HepG2 (cell line): ENCODE measurements around the gene SLC50A1. TPM values are rescaled to one million over a fixed set of nuclear protein-coding genes. Genes with fewer than 3 reads are reported as not detected.

Experiments
- ATF1 ChIP-seq: IDR thresholded peaks from 2 replicates; pipeline ENCODE4 v1.6.1; 2016; ENCODE audit warnings: mild to moderate bottlenecking, control low read depth
- BCLAF1 ChIP-seq: fragments of 450-650 bp; IDR thresholded peaks from 2 replicates; pipeline ENCODE4 v1.6.1; 2017; ENCODE audit warnings: mild to moderate bottlenecking
- GATAD1 ChIP-seq: IDR thresholded peaks from 2 replicates; pipeline ENCODE4 v1.6.1; 2016; ENCODE audit warnings: missing genetic modification reagents, missing compliant biosample characterization
- MAF1 ChIP-seq: sonication (generic); formaldehyde crosslinking; IDR thresholded peaks from 2 replicates; pipeline ENCODE4 v1.5.0; 2020; ENCODE audit warnings: missing genetic modification reagents, borderline replicate concordance
- PAF1 ChIP-seq: IDR thresholded peaks from 2 replicates; pipeline ENCODE4 v1.6.1; 2016; ENCODE audit warnings: missing genetic modification reagents, missing compliant biosample characterization
- PREB ChIP-seq: sonication (generic); formaldehyde crosslinking; IDR thresholded peaks from 2 replicates; pipeline ENCODE4 v1.4.0; 2020; ENCODE audit warnings: missing genetic modification reagents
- RARA ChIP-seq: IDR thresholded peaks from 2 replicates; pipeline ENCODE4 v1.6.1; 2016; ENCODE audit warnings: missing genetic modification reagents, missing compliant biosample characterization
- RNF219 ChIP-seq: sonication (generic); formaldehyde crosslinking; IDR thresholded peaks from 2 replicates; pipeline ENCODE4 v1.5.0; 2020; ENCODE audit warnings: mild to moderate bottlenecking, missing genetic modification reagents
- SCMH1 ChIP-seq: sonication (generic); formaldehyde crosslinking; IDR thresholded peaks from 2 replicates; pipeline ENCODE4 v1.9.0; 2021; ENCODE audit warnings: missing genetic modification reagents, mild to moderate bottlenecking, borderline replicate concordance
- SKI ChIP-seq: fragments of 450-650 bp; IDR thresholded peaks from one replicate; pipeline ENCODE4 v1.6.1; 2018; ENCODE audit warnings: mild to moderate bottlenecking; ENCODE audit not compliant: partially characterized antibody
- SOX13 ChIP-seq, 3 experiments: fragments of 450-650 bp in 1 of 3; sonication (generic) in 1 of 3; formaldehyde crosslinking in 1 of 3; IDR thresholded peaks in 2 of 3; conservative IDR thresholded peaks in 1 of 3; 2 replicates each; pipeline versions ENCODE4 v1.5.0 to v1.6.1; 2016 to 2020; ENCODE audit warnings: antibody characterized with exemption in 1 of 3, mild to moderate bottlenecking in 1 of 3, missing compliant biosample characterization in 1 of 3, missing genetic modification reagents in 1 of 3, moderate library complexity in 1 of 3
- ZNF263 ChIP-seq: sonication (generic); formaldehyde crosslinking; IDR thresholded peaks from 2 replicates; pipeline ENCODE4 v1.4.0; 2020; ENCODE audit warnings: missing genetic modification reagents
- ZNF34 ChIP-seq: sonication (generic); formaldehyde crosslinking; IDR thresholded peaks from 2 replicates; pipeline ENCODE4 v1.4.0; 2020; ENCODE audit warnings: mild to moderate bottlenecking, missing genetic modification reagents, borderline replicate concordance
- ZNF362 ChIP-seq: sonication (generic); formaldehyde crosslinking; IDR thresholded peaks from 2 replicates; pipeline ENCODE4 v1.4.0; 2020; ENCODE audit warnings: missing genetic modification reagents, mild to moderate bottlenecking, borderline replicate concordance
- ZNF580 ChIP-seq: IDR thresholded peaks from 2 replicates; pipeline ENCODE4 v1.6.1; 2016; ENCODE audit warnings: low read depth, borderline replicate concordance
- ZNF597 ChIP-seq: sonication (generic); formaldehyde crosslinking; IDR thresholded peaks from 2 replicates; pipeline ENCODE4 v1.5.0; 2020; ENCODE audit warnings: missing genetic modification reagents
- ZNF616 ChIP-seq: sonication (generic); formaldehyde crosslinking; IDR thresholded peaks from 2 replicates; pipeline ENCODE4 v1.5.0; 2020; ENCODE audit warnings: low read depth, mild to moderate bottlenecking, missing genetic modification reagents
- ZNF775 ChIP-seq: sonication (generic); formaldehyde crosslinking; IDR thresholded peaks from 2 replicates; pipeline ENCODE4 v1.4.0; 2020; ENCODE audit warnings: missing genetic modification reagents, mild to moderate bottlenecking, moderate library complexity, borderline replicate concordance
- ZSCAN12 ChIP-seq: sonication (generic); formaldehyde crosslinking; IDR thresholded peaks from 2 replicates; pipeline ENCODE4 v1.9.0; 2021; ENCODE audit warnings: mild to moderate bottlenecking, missing genetic modification reagents
- polyA plus RNA-seq, 8 experiments: library from polyadenylated mRNA; depleted of rRNA in 3 of 8; stranded (reverse) in 7 of 8; unstranded in 1 of 8; fragments of >200 nt; fragmentation: Illumina TruSeq in 4 of 8; extraction: Trizol in 4 of 8; gene quantifications; 2 replicates each; pipeline versions ENCODE4 v1.2.1 to v1.2.3, GENCODE V29; 2011 to 2016; ENCODE audit warnings: low read depth in 4 of 8, missing spikeins in 1 of 8, mixed read lengths in 1 of 8; ENCODE audit not compliant: insufficient read depth in 1 of 8
- total RNA-seq, 5 experiments: library from RNA; depleted of rRNA; stranded (reverse); fragments of >200 nt; fragmentation: Illumina TruSeq; extraction: Trizol; gene quantifications; 2 replicates each; pipeline ENCODE4 v1.2.3, GENCODE V29; 2016; ENCODE audit warnings: low read depth in 1 of 5

The SLC50A1 gene
- total and polyA plus RNA-seq, 2 of the 13 experiments (the other 11 are each of a cell fraction or from before 2014, with no cell fraction given), result 22.5 to 46.8 TPM

- TF ChIP-seq BCLAF1 (no peak), ZNF597 (CRISPR knock-in tag) (no peak), PREB (CRISPR knock-in tag) (no peak), PAF1 (CRISPR knock-in tag) (no peak), RNF219 (CRISPR knock-in tag) (peak; percentile 26; the same call in 1 of the 2 replicates), SKI (no peak), ATF1 (CRISPR knock-in tag) (no peak), ZNF580 (no peak), ZNF34 (CRISPR knock-in tag) (no peak), ZNF263 (no peak), ZNF362 (CRISPR knock-in tag) (no peak), ZSCAN12 (CRISPR knock-in tag) (no peak), SCMH1 (no peak), SOX13 (IDR thresholded peaks at IDR 0.05) (no peak), SOX13 (CRISPR knock-in tag; conservative IDR thresholded peaks at IDR 0.05 in 1 of 2, IDR thresholded peaks at IDR 0.05 in 1 of 2) (0 out of 4 replicates have a peak, but pooled peaks of 1 of the 2 experiments have one; percentile 9), ZNF616 (no peak), MAF1 (CRISPR knock-in tag) (no peak), RARA (CRISPR knock-in tag) (no peak), ZNF775 (CRISPR knock-in tag) (no peak), GATAD1 (CRISPR knock-in tag) (no peak)
Measured at GRCh38 chr1:155127967-155128754, 7.5 kb upstream of the SLC50A1 start (continued).
